ENCODE data around the gene F7.

F7 gene

DNA sequence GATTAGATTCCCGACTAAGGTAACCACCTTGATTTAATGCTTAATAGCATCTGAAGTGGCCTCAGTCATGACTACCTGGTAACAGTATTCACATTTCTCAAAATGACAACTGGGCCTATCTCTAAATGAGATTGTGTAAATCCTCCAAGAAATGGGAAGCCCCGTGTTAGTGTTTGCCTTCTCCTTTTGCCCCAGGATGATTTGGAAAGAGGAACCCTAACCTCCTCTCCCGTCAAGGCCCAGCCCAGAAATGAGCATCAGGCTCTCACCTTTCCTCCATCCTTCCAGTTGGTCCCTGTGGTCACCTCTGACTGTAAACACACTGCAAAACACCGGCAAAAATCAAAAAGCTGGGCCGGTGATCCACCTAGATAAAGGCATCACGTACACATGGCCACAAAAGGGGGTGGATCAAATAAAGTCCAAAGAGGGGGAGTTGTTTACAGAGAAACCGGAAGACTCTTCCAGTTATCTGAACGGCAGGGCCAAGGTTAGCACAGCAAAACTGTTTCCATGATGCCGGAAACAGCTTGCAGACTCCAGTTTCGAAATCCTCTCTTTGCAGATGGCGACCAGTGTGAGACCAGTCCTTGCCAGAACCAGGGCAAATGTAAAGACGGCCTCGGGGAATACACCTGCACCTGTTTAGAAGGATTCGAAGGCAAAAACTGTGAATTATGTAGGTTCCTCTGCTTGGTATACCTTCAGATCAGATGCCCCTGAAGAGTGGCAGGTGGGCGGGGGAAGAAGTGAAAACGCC is 33.4 kb downstream of the F7 start:
- no peak for DNase-seq (ENCODE audit: low spot score)

DNA sequence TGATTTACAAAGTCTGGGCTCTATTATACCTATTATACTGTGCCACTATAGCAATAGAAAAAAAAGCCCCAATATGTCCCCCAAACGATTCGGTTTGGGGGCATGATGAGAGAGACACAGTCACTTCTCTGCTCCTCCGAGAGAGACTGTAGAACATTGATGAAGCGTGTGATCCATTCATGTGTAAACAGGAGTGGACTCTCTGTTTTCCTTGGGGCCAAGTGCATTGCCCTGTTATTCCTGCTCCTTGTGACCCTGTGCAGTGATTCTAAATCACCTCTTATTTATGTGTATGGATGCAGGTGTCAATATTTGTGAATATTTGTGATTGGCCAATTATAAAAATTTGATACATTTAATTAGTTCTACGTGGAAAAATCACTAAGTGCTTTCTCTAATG is 34.0 kb downstream of the F7 start:
- no peak for DNase-seq (ENCODE audit: low spot score)

DNA sequence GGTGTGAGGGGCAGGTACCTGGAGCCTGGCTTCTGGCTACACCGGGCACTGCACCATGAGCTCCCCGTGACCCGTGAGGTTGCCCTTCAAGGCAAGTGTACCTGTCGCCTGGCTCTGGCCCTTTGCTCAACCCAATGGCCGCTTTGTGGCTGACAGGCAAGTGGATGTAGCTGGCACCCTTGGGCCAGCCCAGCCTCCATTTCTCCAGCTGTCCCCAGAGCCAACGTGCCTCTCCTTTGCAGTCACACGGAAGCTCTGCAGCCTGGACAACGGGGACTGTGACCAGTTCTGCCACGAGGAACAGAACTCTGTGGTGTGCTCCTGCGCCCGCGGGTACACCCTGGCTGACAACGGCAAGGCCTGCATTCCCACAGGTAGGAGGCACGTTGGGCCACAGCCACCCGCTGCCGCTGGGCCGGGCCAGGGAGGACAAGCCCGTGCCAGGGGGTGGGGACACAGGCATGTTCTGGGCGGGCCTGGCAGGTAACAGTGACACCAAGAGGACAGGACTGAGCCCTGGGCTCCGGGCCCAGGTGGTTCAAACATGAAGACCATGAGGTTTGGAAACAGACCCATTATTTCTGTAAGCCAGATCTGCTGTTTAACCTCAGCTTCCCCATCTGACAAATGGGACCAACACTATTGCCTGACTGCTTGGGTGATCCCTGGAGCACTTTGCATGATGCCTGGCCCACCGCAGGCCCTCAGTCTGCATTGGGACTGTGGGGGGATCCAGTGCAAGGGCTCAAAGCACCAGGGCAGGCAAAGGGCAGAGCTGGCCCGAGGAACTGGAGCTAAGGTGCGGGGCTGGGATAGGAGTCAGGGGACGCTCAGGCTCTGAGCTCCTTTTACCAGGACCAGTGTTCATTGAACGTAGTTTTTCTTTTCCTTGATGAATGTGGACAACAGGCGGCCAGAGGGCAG is 35.3 kb downstream of the F7 start:
- no peak for DNase-seq (ENCODE audit: low spot score)

DNA sequence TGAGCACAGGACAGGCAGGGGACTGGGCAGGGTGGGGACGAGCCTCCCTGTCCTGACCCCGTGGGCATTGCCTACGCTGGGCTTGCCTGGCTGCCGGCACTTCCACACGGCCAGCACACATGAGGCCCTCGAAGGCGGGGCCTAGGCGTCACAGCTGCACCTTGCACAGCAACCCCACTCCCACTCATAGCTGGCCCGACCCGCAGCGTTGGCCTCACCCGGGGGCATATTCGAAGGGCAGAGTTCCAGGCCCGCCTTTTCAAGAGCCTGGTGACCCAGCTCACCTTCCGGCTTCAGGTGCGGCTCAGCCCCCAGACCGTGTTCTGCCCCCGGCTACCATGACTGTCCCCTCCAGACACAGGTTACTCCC is 36.0 kb downstream of the F7 start:
- DNase-seq (ENCODE audit: low spot score): no peak

DNA sequence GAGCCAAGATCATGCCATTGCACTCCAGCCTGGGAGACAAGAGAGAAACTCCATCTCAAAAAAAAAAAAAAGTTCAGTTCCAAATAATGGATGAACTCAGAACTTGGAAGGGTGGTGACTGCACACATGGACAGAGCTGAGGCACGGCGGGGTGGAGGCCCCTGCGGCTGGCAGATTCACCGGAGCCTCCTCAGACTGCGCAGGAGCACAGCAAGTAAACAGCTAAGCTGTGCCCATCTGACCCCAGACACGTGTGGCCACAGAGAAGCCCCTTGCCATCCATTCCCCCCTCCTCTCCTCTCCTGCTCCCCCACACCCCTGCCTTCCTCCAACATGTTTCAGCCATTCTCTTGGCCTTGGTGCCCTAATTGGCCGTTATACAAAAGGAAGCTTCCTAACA is 37.3 kb downstream of the F7 start:
- DNase-seq (ENCODE audit: low spot score): no peak

DNA sequence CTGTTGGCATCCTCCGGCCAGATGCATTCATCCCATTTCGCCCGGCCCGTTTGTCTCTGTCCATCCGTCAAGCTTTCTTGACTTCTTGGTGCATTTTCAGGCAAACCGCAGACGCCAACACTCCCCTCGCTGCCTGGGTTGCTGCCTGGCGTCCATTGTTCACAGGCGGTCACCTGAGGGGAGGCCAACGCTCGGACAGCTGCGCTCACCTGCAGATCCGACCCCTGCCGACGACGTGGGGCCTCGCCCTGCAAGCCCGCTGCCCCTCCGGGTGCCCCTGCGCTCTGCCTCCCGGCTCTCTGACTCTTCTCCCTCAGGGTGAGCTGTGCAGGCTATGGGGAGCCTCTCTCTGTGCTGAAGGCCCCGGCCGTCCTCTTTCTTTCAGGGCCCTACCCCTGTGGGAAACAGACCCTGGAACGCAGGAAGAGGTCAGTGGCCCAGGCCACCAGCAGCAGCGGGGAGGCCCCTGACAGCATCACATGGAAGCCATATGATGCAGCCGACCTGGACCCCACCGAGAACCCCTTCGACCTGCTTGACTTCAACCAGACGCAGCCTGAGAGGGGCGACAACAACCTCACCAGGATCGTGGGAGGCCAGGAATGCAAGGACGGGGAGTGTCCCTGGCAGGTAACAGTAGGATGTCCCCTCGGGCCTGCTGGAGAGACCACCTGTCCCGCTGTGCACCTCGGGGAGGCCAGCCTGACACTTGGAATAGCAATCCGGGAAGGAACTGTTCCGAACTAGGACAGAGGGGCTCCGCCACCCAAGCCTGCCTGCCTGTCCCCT is 38.1 kb downstream of the F7 start:
- DNase-seq (ENCODE audit: low spot score): no peak

DNA sequence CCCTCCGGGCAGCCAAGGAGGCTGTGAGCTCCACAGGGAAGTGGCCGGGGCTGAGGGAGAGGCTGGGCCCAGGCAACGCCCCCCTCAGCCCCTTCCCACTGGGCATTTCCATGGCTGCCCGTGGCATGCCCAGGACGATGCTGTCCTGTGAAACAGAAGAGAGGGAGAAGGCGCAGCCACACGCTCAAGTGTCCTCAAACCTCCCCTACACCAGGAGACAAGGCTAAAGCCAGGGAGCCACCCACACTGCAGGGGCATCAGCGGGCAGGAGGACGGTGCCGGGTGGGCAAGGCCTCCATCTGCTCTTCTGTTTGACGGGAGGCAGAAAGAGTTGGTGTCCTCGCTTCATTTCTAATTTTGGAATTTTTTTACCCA is 38.7 kb downstream of the F7 start:
- DNase-seq (ENCODE audit: low spot score): no peak

DNA sequence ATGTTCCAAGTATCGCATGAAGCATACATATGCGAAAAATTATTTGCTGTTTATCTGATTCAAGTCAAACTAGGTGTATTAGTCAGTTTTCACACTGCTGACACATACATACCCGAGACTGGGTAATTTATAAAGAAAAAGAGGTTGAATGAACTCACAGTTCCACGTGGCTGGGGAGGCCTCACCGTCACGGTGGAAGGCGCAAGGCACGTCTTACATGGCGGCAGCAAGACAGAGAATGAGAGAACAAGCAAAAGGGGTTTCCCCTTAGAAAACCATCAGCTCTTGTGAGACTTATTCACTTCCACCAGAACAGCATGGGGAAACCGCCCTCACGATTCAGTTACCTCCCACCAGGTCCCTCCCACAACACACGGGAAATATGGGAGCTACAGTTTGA is 39.9 kb downstream of the F7 start:
- no peak for DNase-seq (ENCODE audit: low spot score)

DNA sequence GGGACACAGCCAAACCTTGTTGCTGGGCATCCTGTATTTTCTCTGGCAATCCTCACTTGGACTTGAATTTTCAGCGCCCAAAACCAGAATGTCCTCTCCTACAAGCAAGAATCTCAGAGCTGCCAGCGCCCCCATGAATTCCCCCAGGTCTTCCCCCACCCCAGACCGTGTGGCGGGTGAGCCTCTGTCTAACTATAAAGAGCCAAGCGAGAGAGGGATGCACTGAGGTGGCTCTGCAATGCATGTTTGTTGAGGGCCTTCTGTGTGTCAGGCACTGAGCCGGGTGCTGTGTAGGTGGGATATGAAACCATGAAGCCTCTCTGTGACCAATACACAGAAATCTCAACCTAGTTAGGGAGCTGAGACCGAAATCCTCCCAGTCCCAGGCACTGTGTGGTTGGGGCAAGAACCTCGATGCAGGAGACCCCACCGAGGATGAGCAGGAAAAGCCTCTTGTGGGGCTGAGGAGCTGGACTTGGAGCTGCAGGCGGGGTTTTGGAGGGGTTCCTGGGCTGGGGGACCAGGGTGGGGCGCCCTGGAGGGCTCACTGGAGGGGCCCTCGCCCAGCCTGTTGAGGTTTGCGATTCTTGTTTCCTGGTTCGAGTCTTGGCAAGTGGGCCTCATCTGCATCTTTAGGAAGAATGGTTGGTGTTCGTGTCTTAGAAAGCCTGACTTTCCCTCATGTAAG is 40.5 kb downstream of the F7 start:
- no peak for DNase-seq (ENCODE audit: low spot score)

DNA sequence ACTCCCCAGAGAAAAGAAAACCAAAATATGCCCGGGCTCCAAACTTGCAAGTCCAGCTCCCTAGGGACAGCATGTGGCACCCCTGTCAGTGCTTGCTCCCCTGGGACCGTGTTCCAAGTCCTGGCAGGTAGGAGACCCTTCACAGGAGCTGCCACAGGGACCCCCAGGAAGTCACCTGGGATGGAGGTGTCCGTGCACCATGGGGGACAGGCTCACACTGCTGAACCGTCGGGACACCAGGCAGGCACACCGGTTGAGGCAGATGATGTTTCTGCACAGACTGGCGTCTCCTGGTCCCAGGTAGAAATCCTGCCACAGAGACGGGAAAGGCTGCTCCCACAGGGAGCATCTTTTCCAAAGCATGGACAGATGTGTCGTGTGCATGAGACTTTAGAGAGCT is 41.2 kb downstream of the F7 start:
- no peak for DNase-seq (ENCODE audit: low spot score)

DNA sequence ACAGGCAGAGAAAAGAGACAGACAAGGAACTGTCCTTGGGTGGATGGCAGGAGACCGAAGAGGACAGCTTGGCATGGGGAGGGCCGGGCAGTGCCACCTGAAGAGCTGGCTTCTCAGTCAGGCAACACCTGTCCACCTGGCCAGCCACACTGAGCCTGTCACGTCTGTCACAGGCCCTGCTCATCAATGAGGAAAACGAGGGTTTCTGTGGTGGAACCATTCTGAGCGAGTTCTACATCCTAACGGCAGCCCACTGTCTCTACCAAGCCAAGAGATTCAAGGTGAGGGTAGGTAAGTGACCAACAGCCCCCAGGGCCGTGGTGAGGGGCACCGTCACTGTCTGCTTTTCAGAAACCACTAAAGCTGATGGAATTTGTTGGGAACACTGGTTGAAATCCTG is 41.6 kb downstream of the F7 start:
- DNase-seq (ENCODE audit: low spot score): no peak

DNA sequence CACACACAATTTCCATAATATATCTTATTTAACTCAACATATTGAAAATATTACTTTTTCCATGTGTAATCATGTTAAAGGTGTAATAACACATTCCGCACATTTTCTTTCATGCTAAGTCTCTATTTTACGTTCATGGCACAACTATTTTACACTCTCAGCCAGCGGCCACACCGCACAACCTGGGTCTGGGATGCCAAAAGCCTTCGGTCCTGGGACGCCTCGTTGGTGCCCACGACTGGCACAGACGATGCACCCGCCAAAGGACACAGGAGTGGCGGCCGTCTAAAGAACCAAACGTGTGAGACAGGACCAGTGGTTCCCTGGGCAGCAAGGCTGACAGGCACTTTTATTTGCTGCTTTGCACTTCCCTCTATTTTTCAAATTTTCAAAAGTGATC is 42.8 kb downstream of the F7 start:
- DNase-seq (ENCODE audit: low spot score): no peak

DNA sequence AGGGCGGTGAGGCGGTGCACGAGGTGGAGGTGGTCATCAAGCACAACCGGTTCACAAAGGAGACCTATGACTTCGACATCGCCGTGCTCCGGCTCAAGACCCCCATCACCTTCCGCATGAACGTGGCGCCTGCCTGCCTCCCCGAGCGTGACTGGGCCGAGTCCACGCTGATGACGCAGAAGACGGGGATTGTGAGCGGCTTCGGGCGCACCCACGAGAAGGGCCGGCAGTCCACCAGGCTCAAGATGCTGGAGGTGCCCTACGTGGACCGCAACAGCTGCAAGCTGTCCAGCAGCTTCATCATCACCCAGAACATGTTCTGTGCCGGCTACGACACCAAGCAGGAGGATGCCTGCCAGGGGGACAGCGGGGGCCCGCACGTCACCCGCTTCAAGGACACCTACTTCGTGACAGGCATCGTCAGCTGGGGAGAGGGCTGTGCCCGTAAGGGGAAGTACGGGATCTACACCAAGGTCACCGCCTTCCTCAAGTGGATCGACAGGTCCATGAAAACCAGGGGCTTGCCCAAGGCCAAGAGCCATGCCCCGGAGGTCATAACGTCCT is 43.4 kb downstream of the F7 start:
- no peak for DNase-seq (ENCODE audit: low spot score)

DNA sequence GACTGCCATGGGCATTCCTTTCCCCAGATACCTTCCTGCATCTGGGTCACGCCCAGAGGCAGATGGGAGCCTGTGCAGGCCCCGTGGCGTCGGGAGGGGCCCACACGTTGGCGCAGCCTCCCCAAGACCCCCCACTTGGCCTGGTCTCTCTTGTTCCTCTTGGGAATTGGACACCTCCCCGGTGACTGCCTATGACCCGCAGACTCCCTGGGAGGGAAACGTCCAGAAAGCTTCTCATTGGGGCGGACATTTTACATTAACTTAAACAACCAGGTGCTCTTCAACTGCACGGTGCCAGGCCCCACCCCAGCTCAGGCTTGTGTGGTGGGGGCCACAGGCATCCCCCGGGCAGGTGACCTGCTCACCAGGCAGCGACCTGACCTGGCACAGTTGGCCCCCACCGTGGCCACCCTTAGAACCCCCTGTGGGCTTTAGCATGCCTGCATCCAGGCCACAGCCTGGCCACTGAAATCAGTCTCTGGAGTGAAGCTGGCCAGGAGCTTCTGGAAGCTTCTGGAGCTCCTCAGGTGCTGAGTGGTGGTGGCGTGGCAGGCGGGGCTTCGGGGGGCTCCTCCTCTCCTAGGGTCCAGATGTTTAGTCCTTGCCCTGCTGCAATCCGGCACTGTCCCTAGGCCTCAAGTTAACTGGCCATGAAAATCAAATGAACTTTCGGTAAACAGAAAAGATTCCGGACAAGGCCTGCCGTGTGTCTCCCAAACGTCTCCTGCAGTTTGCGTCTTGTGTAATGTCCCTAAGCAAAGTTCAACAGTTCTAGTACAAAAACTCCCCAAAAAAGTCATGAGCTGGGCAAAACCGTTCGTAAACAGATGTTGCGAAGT is 44.3 kb downstream of the F7 start:
- DNase-seq (ENCODE audit: low spot score): no peak

DNA sequence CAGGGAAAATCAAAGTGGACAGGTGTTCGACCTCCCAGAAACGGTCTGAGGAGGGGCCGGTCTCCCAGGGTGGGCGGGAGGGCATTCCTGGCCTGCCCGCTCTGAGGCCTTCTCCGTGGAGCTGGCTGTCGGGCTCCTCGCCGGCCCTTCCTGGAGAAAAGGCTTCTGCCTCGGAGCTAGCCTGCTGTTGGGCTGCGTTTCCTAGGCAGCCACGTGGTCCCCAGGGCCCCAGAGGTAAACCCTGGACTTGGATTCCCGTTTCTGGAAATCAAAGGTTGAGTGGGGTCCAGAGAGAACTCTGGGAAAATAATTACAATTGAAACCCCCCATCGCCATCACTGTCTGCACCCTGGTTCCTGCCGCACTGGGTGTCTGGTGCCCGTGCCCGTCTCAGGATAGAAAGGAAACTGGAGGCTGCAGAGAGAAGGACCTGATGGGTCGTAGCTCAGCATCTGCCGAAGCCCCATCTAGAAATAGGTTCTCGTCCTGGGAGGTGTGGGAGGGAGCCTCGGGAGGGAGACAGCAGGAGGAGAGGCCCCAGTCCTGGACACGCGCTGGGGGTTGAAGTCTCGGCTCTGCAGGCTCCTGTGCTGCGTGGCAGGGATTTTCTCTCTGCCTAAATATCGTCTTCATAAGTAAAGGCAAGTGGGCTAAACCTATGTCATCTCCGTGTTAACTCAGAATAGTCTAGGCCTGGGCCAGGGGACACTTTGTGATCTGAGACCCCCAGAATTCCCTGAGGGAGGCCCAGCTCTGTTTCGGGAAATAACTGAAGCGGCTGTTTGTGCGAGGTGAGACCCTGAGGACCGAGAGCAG is 45.2 kb downstream of the F7 start:
- DNase-seq (ENCODE audit: low spot score): no peak

DNA sequence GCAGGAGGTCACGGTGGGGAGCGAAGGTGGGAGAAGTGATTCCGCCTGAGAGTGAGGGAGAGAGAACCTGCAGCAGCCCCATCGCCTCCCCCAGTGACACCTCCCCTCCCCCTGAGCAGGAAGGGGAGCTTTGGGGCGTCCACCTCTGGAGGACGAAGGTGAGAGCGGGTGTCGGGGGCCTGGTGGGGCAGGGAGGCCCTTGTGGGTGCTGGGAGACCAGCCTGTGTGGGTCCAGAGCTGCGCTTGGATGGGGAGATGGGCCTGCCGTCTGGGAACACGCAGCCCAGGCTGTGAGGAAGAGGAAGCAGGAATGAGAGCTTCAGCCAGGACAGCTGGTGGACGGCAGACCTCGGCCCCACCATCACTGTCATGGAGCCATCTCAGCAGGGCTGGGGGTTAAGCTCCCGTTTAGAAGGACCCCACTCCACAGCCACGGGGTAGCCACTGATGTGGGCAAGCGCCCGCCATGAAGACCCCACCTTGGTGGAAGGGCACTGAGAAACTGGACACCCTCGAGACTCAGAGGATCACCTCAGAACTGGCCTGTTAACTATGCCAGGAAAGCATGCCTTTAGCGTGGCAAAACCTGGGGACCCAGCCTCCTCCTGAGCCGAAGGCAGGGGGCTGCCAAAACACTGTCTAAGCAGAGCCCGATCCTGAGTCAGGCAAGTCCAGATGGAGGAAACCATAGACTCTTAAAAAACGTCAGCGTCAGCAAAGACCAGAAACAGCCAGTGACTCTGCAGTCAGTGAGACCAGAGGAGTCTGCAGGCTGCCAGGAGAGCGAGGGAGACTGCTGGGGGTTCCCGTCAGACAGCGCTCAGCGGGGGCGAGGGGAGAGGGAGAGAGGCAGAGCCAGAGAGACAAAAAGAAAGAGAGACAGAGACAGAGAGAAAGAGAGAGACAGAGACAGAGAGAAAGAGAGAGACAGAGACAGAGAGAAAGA is 46.4 kb downstream of the F7 start:
- no peak for DNase-seq (ENCODE audit: low spot score)

DNA sequence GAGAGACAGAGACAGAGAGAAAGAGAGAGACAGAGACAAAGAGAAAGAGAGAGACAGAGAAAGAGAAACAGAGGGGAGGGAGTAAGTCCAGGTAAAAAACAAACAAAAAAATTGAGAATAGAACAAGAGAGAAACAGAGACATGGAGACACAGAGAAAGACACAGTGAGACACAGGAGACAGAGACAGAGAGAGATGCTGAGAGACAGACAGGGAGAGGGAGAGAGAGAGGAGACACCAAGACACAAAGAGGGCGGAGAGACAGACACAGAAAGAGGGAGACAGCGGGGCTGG is 47.0 kb downstream of the F7 start:
- DNase-seq (ENCODE audit: low spot score): no peak

DNA sequence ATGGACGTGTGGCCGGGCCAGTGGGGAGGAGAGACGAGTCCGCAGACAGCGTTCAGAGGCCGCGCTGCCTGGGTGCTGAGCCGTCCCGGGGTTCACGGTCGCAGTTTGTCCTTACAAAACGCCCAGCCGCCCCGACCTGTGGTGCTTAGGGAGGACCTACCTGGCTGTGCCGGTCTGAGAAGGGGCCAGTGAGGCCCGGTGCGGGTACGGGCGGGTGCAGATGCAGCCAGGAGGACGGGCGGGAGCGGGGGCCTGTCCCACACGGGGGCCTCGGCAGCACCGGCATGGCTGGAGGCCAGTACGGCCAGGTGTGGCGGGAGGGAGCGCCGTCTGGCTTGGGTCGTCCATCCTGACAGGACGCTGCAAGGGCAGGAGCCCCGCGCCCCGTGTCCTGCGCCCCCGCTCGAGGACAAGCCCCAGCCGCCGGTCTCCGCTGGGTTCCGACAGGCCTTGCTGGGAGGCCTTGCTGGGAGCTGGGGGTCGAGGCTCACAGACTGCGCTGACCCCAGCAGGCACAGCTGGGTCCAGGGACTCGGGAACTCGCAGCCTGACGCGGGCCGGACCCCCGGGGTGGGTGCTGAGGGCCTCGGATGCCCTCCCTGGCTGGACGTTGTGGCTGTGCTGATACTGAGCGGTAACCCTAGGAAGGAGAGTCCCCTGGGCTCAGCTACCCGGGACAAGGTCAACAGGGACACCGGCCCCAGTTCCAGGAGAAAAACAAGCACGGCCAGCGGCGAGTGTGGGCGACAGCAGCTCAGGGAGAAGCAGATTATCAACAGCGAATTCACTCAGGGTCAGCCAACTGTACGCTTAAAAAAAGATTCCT is 47.6 kb downstream of the F7 start:
- DNase-seq (ENCODE audit: low spot score): no peak
